ENCODE measurements around the gene GRIA3.

The GRIA3 gene

DNA sequence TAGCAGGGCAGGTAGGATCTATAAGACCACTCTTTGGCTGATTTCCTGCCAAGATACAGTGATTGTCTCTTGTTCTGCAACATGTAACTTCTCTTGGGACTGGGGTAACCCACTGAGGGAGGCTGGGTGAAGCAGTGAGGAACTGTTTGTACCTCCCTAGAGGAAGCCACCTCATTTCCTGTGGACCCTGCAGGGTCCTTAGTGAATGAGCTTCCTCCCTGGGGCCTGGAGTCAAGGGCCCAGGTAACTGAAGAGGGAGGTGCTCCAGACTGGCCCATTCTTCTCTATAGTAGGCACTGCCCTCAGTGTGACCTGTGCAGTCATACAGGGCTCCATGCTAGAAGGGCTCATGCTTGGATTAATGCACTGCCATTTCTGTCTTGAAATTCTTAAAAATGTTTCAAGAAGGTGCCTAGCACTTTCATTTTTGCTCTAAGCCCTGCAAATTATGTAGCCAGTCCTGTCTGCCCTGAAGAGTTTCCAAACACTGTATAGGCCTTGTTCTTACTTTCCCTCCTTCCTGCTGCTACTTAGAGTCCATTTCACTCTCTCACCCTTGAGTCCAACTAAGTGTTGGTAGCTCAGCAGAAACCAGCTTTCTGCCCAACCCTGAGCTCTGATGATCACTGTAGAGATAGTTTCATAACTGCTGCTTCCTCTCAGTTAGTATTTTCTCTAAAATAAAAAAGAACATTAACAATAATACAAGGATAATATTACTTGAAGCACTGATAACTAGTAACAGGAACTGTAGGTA, 8.5 kb upstream of the GRIA3 start:
- H3K27ac ChIP-seq: no peak overlapping the region
- TF ChIP-seq, protein P1, sequence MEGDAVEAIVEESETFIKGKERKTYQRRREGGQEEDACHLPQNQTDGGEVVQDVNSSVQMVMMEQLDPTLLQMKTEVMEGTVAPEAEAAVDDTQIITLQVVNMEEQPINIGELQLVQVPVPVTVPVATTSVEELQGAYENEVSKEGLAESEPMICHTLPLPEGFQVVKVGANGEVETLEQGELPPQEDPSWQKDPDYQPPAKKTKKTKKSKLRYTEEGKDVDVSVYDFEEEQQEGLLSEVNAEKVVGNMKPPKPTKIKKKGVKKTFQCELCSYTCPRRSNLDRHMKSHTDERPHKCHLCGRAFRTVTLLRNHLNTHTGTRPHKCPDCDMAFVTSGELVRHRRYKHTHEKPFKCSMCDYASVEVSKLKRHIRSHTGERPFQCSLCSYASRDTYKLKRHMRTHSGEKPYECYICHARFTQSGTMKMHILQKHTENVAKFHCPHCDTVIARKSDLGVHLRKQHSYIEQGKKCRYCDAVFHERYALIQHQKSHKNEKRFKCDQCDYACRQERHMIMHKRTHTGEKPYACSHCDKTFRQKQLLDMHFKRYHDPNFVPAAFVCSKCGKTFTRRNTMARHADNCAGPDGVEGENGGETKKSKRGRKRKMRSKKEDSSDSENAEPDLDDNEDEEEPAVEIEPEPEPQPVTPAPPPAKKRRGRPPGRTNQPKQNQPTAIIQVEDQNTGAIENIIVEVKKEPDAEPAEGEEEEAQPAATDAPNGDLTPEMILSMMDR (IDR thresholded peaks at IDR 0.05): no peak
- no peak overlapping the region for H3K4me3 ChIP-seq
- no peak for DNase-seq (ENCODE audit: low spot score)

DNA sequence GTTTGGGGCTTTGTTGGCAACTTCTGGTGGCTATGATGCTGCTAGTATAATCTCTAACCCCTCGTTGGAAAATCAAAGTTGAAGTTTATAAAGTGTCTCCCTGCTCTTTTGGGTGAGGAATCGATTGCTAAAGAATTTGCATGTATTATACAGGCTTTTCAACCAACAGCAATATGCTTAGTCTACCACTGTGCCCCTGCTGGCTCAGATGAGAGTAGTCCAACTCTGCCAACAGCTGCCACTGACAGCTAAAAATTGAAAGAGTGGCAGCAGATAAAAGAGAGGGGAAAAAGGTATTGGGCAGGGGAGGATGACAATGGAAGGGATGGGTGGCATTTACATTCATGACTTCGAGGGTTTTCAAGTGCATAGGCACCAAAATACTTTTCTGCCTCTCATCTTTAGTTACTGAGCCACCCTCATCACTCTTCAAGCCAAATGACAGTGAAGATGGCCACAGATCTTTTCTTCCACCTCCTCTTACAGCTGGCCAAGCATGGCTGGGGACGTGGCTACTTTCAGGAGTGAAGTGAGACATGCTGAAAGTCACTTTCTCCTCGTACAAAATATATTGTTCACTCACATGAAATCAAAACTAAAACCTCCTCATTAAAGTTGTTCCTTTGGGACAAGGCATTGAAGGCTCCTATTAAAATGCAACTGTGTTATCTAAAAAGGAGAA, 2.7 kb upstream of the GRIA3 start:
- no peak for DNase-seq (ENCODE audit: low spot score)
- no peak overlapping the region for H3K27ac ChIP-seq
- no peak overlapping the region for H3K4me3 ChIP-seq
- TF ChIP-seq, protein P1 (IDR thresholded peaks at IDR 0.05): no peak

DNA sequence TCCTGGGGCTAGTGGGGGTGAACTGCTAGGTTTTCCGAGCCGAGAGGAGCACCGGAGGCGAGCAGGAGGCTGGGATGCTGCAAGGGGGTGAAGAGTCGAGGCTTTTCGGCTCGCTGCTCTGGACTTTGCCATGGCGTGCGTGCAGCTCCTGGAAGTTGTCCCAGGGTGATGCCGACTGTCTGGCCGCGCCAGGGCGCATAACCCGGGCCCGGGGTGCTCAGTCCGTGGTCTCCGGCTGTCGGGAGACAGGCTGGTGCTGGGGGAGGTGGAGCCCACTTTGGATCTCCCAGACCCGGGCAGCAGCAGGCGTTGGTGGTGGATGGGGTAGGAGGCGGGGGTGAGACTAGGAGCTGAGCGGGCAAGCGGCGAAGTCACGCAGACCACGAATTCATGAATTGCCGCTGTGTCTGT, 793 bp downstream of the GRIA3 start:
- TF ChIP-seq, protein P1 (IDR thresholded peaks at IDR 0.05): no peak
- Histone ChIP-seq H3K27ac (no peak overlapping the region), H3K4me3 (peak overlapping the region; percentile 72)
- no peak for DNase-seq (ENCODE audit: low spot score)

DNA sequence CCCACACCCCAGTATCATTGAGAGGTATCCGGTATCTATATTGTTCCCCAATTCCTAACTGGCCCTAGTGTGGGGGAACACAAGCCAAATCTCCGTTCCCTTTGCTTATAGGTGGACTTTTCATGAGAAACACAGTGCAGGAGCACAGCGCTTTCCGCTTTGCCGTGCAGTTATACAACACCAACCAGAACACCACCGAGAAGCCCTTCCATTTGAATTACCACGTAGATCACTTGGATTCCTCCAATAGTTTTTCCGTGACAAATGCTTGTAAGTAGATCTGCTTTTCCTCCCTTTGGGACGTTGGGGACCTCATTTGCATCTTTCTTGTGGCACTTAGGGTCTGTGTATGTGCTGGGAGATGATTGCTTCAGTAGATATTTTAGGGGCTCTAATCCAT, 1.6 kb downstream of the GRIA3 start:
- no peak for DNase-seq (ENCODE audit: low spot score)
- TF ChIP-seq, protein P1 (IDR thresholded peaks at IDR 0.05): no peak
- H3K4me3 ChIP-seq: peak overlapping the region; percentile 72
- H3K27ac ChIP-seq: no peak overlapping the region

GRCh38 chrX:123186801-123187200, 2.7 kb downstream of the GRIA3 start:
- TF ChIP-seq, protein P1 (IDR thresholded peaks at IDR 0.05): no peak
- H3K4me3 ChIP-seq: no peak overlapping the region
- H3K27ac ChIP-seq: no peak overlapping the region
- DNase-seq (ENCODE audit: low spot score): no peak

DNA sequence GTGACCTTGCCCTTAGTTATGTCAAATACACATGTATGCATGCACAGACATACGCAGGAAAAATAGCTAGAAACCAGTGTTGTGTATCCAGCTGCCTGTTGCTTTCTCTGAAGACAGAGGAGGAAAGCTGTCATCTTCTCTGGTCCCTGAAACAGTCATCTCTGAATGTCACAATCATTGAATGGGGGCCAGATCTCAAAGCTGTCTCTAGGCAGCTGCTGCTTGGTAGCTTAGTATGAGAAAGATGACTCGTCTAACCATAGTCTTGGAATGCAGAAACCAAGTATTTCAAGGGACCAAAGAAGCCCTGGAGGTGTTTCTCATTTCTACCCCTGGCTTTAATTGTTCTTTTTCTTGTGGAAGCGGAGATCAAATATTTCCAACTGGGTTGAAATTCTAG, 4.0 kb downstream of the GRIA3 start:
- Histone ChIP-seq H3K27ac (no peak overlapping the region), H3K4me3 (no peak overlapping the region)
- no peak for DNase-seq (ENCODE audit: low spot score)
- TF ChIP-seq, protein P1 (IDR thresholded peaks at IDR 0.05): no peak

DNA sequence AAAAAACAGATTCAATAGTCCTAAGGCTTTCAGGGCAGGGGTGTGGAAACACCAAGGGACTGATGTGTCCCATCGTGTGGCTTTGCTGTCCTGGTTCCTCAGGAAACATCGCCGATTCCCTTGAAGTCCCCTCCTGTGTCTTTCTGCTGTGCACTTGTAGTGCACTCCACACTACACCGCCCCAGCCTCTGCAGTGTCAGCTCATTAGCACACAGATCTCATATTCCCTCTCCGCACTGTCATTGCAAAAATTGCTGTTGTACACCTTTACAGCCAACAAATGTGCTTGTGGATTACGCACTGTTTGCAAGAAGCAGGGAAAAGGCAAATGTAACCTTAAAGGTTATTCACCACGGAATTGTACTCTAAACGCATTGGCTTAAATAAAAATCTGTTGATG, 5.3 kb downstream of the GRIA3 start:
- H3K27ac ChIP-seq: no peak overlapping the region
- TF ChIP-seq, protein P1 (IDR thresholded peaks at IDR 0.05): no peak
- no peak for DNase-seq (ENCODE audit: low spot score)
- H3K4me3 ChIP-seq: no peak overlapping the region
